Colonic mucosa (tissue), 4 donors: ENCODE results near the gene NDUFA8. TPM values are rescaled to one million over a fixed set of nuclear protein-coding genes. Genes with fewer than 3 reads are reported as not detected.

Experiments
- DNase-seq: peaks from one replicate; pipeline ENCODE4 v3.0.0-alpha.2; 2020
- H3K27ac ChIP-seq: fragments of 200-600 bp; one replicate; pipeline ENCODE4 v1.8.0; 2021
- H3K27me3 ChIP-seq: fragments of 200-600 bp; one replicate; pipeline ENCODE4 v1.8.0; 2021
- H3K36me3 ChIP-seq: fragments of 200-600 bp; one replicate; pipeline ENCODE4 v1.8.0; 2021
- H3K4me1 ChIP-seq: fragments of 200-600 bp; one replicate; pipeline ENCODE4 v1.8.0; 2021; ENCODE audit warnings: mild to moderate bottlenecking
- H3K4me3 ChIP-seq: fragments of 200-600 bp; one replicate; pipeline ENCODE4 v1.8.0; 2021
- H3K9ac ChIP-seq, 2 donors: one replicate each; pipeline ENCODE4 v1.7.0; 2013; ENCODE audit warnings: control low read depth in 2 of 2, low read depth in 2 of 2, low read length in 2 of 2
- H3K9me3 ChIP-seq: fragments of 200-600 bp; one replicate; pipeline ENCODE4 v1.8.0; 2021
- intact Hi-C: fragments of 100-400 bp; cut with DNase I; formaldehyde crosslinking; loops from one replicate; pipeline ENCODE4 v1.14.1; 2022
- total RNA-seq, 2 donors: library from RNA; stranded (reverse); fragmentation: NEBNext Ultra II Directional in 1 of 2; extraction: Animal tissue kit (Norgen Biotek cat#: 25700) in 1 of 2; gene quantifications; one replicate each; pipeline ENCODE4 v1.2.1, GENCODE V29; 2021
- TF ChIP-seq, protein P1 (sequence below): fragments of 200-600 bp; IDR thresholded peaks from one replicate; pipeline ENCODE4 v1.8.0; 2022; ENCODE audit warnings: antibody characterized with exemption, mild to moderate bottlenecking
- donor health status: healthy.
- donor health status: DM: no; HTN: no; CAD: no.
- donor health status: DM: no; HTN: no; CAD: no.

Gene NDUFA8
- total RNA-seq, 2 donors from 2014 or later = 77.4 to 103 TPM

DNA sequence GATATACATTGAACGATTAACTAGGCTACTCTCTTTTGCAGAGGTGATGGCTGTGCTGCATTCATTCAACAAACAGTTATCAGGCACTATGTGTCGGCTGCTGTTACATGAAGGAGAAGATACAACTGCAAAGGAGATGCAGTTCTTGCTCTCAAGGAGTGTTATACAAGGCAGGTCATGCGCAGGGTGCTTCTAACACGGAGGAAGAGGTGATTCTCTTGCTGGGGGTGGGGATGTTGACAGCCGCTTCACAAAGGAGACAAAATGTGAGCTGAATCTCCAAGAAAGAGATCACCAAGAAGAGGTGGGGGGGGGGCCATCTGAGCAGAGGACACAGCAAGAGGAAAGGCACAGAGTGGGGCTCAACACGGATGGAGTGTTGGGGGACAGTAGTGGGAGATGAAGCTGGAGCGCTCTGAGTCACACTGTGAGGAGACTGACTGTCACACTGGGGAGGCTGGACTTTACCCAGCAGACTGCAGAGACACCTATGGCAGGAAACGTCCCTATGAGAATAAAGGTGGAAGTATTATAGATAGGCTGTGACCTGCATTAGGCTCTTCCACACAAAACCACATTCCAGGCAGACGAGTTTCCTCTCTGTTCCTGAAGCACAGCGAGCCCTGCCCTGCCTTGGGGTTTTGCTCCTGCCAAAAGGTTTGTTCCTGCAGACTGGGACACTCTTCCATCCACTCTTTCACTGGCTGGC is 20.9 kb downstream of the NDUFA8 start:
- TF ChIP-seq, protein P1, sequence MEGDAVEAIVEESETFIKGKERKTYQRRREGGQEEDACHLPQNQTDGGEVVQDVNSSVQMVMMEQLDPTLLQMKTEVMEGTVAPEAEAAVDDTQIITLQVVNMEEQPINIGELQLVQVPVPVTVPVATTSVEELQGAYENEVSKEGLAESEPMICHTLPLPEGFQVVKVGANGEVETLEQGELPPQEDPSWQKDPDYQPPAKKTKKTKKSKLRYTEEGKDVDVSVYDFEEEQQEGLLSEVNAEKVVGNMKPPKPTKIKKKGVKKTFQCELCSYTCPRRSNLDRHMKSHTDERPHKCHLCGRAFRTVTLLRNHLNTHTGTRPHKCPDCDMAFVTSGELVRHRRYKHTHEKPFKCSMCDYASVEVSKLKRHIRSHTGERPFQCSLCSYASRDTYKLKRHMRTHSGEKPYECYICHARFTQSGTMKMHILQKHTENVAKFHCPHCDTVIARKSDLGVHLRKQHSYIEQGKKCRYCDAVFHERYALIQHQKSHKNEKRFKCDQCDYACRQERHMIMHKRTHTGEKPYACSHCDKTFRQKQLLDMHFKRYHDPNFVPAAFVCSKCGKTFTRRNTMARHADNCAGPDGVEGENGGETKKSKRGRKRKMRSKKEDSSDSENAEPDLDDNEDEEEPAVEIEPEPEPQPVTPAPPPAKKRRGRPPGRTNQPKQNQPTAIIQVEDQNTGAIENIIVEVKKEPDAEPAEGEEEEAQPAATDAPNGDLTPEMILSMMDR = no peak

DNA sequence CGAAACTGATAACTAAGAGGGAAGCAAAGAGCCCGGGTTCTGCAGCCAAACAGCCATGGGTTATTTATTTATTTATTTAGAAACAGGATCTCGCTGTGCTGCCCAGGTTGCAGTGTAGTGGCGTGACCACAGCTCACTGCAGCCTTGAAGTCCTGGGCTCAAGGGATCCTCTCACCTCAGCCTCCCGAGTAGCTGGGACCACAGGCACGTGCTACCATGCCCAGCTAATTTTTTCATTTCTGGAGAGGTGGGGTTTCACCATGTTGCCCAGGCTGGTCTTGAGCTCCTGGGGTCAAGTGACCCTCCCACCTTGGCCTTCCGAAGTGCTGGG is 24.1 kb downstream of the NDUFA8 start:
- Histone ChIP-seq H3K4me3 (no peak overlapping the region), H3K9me3 (no peaks in the 10 kb centered on the region), H3K27me3 (no peaks in the 10 kb centered on the region), H3K27ac (no peak overlapping the region), H3K4me1 (no peaks in the 10 kb centered on the region), H3K9ac (no peak overlapping the region), H3K36me3 (no peaks in the 10 kb centered on the region)
- TF ChIP-seq, protein P1 = no peak
- intact Hi-C loops = no loop called here
- no peak for DNase-seq

More for the DNA sequence above, 20.9 kb downstream of the NDUFA8 start:
- Histone ChIP-seq H3K36me3 (no peaks in the 10 kb centered on the region), H3K4me1 (no peaks in the 10 kb centered on the region), H3K4me3 (no peak overlapping the region), H3K27me3 (no peaks in the 10 kb centered on the region), H3K9ac (no peak overlapping the region), H3K9me3 (no peaks in the 10 kb centered on the region), H3K27ac (no peak overlapping the region)
- no peak for DNase-seq
- intact Hi-C loops = no loop called here

DNA sequence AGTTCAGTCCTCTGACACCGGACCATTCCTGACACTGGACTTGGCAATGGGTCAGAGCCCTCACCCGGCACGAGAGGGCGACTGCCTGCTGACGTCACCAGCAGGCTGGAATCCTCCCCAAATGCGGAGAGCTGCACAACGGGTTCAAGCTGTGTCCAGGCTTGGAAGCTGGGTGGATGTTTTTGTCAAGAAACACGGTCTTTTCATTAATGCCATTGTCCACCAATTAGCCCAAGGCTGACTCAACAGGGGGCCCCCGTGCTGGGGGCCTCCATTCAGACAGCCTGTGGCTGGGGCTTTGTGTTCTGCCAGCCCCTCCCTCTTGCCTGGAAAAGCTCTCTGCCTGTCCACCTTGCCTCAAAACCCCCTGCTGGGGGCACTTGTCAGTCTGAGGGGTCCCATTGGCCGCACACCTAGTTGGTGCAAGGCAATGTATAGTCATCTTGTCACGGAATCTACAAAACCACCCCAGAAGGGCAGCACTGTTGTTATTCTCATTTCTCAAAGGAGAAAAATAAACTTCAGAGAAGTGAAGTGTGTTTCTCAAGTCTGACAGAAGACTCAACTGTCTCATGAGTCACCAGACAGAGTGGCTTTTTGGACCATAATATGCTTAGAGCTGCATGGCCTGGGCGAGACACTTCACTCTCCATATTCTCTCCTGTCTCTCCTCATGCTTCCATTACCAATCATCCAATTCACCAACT is 24.6 kb downstream of the NDUFA8 start:
- Histone ChIP-seq H3K36me3 (no peaks in the 10 kb centered on the region), H3K4me1 (no peaks in the 10 kb centered on the region), H3K4me3 (no peak overlapping the region), H3K27me3 (no peaks in the 10 kb centered on the region), H3K9me3 (no peaks in the 10 kb centered on the region), H3K9ac (no peak overlapping the region), H3K27ac (no peak overlapping the region)
- TF ChIP-seq, protein P1 = no peak
- intact Hi-C loops = no loop called here
- no peak for DNase-seq

DNA sequence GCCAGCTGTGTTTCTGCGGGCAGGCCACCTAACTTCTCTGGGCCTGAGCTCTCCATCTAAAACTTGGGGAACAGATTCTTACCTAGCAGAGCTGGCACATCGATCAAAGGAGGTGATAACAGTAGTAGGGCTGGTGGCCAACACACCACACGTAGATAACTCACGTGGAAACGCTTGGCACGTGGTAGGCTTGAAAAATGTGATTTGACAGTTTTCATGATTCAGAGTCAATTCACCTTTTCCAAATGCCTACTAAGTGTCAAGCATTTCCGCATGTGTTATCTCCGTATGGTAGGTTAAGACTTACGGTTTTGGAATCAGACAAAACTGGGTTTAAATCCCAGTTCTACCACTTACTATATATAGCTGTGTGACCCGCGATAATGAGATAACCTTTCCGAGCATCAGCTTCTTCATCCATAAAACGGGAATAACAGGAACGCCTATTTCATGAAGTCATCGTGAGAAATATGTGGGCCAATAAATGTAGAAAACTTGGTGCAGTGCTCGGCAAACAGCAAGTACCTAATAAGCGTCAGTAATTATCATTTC is 25.5 kb downstream of the NDUFA8 start:
- no peak overlapping the region for H3K4me3 ChIP-seq
- H3K9me3 ChIP-seq = no peaks in the 10 kb centered on the region
- TF ChIP-seq, protein P1 = no peak
- no peak overlapping the region for H3K27ac ChIP-seq
- no peaks in the 10 kb centered on the region for H3K27me3 ChIP-seq
- no peaks in the 10 kb centered on the region for H3K36me3 ChIP-seq
- H3K4me1 ChIP-seq = no peaks in the 10 kb centered on the region
- intact Hi-C loops = no loop called here
- DNase-seq = no peak
- H3K9ac ChIP-seq = no peak overlapping the region

DNA sequence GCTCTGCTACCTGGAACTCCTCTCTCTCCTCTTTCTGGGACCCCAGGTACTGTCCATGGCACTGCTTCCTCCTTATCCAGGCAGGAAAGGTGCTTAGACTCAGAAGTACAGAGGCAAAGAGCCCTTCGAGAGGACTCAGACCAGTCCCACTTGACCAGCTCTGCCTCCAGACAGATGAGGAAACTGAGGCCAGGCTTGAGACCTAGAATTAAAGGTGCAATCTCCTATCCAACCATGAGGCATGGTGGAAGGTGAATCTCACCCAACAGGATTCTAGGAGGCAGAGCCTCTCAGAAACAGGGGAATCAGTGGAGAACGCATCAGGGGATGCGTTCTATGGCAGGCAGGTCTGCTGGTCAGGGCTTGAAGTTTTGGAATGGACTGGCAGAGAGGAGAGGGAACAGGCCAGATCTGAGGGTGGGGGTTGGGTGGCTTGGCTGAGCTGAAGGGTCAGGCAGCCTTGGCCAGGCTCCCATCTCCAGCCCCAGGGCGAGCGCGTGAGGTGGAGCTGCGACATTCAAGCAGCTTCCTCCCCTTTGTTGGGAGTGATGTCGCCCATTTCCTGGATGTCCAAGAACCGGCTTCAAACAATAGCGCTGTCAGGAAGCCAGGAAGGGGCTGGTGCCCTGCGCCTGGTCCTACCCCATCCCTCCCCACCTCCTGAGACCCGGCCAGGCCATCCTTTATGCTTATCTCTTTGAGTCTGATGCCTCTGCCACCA is 26.2 kb downstream of the NDUFA8 start:
- no peaks in the 10 kb centered on the region for H3K4me1 ChIP-seq
- no peaks in the 10 kb centered on the region for H3K36me3 ChIP-seq
- no peak overlapping the region for H3K9ac ChIP-seq
- no peak overlapping the region for H3K4me3 ChIP-seq
- no peak overlapping the region for H3K27ac ChIP-seq
- no peaks in the 10 kb centered on the region for H3K9me3 ChIP-seq
- DNase-seq = no peak
- TF ChIP-seq, protein P1 = no peak
- no peaks in the 10 kb centered on the region for H3K27me3 ChIP-seq
- intact Hi-C loops = no loop called here
